CD4-positive, alpha-beta T cell treated with Interferon alpha-2 for 1 hour (primary cell): ENCODE measurements around the gene PLIN5.

Source experiments
- DNase-seq, 2 donors: peaks; one replicate each; pipeline ENCODE4 v3.0.0-alpha.2; 2020 to 2022

PLIN5 gene, protein sequence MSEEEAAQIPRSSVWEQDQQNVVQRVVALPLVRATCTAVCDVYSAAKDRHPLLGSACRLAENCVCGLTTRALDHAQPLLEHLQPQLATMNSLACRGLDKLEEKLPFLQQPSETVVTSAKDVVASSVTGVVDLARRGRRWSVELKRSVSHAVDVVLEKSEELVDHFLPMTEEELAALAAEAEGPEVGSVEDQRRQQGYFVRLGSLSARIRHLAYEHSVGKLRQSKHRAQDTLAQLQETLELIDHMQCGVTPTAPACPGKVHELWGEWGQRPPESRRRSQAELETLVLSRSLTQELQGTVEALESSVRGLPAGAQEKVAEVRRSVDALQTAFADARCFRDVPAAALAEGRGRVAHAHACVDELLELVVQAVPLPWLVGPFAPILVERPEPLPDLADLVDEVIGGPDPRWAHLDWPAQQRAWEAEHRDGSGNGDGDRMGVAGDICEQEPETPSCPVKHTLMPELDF

DNA sequence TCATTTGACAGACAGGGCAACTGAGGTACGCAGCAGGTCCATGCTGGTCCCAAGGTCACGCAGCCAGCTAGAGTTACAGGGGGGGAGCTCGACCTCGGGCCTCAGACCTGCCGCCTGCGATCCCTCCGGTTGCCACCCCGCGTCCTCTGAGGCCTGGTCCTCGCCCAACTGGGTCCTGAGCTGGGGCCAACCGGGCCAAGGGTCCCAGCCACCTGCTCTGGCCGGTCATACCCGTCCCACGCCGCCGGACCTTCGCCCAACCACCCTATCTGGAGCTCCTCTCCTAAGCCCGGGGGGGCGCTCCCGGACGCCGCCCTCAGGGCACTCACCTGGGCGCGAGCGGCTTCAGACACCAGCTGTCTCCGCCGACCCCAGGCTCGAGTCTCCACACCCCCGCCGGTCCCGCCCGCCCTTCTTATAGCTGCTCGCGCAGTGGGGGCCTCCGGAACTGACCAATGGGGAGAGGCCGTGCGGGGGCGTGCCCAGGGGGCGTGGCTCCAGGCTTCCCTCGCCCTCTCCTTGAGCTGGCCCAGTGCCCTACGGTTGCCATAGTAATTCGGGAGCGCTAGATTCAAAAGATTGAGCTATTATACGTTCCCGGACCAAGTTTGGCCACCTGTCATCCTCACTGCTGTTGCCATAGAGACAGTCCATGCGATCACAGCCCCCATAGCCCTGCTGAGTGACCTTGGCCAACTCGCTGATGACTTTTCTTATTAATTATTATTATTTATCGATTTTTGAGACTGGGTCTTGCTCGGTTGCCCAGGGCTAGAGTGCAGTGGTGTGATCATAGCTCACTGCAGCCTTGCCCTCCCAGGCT, at the start of gene PLIN5:
TSS of gene PLIN5 (minus strand) at position 389 of the 823 bp plus-strand sequence. CDS start 1,150 bp downstream, outside the sequence.
- peak; percentile 53 to 61 for DNase-seq

GRCh38 chr19:4583961-4584669, 49.1 kb upstream of the PLIN5 start:
- DNase-seq, result no peak

- DNase-seq, result no peak
Observed at GRCh38 chr19:4582980-4583842, 48.2 kb upstream of the PLIN5 start.

DNA sequence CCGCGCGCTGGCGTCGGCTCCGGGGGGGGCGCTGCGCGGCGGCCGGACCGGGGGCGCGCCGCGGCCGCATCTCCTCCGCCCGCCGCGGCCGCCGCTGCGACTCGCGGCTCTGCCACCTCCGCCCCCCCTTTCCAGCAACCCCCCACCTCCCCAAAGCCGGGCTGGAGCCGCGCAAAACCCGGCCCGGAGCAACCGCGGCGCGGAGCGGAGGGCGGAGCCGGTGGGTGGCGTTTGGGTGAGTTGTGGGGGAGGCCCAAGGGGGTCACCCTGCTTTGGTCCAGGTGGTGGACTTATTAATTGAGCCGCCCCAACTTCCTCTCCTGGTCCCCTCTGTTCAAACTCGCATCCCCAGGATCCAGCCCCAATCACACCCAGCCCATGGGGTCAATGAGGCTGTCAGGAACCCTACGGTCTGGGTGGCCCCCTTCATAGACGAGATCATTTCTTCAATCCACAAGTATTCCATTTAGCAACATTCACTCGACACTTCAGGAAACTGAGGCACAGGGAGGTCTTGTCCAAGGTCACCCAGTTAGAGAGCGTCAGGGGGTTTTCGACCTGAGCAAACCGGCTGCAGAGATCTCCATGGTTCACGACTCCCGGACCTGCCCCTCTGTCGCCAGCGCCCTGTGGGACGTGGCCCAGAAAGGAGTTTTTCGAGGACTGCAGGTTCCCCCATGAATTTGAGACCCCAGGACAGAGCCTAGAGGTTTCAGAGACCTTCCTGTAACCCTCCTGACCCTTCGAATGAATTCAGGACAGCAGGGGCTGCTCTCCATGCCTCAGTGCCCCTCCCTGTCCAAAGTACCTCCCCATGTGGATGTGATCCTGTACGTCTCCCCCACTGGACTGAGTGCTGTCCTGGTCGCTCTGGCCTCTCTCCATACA, 46.9 kb upstream of the PLIN5 start:
- DNase-seq, result no peak

DNA sequence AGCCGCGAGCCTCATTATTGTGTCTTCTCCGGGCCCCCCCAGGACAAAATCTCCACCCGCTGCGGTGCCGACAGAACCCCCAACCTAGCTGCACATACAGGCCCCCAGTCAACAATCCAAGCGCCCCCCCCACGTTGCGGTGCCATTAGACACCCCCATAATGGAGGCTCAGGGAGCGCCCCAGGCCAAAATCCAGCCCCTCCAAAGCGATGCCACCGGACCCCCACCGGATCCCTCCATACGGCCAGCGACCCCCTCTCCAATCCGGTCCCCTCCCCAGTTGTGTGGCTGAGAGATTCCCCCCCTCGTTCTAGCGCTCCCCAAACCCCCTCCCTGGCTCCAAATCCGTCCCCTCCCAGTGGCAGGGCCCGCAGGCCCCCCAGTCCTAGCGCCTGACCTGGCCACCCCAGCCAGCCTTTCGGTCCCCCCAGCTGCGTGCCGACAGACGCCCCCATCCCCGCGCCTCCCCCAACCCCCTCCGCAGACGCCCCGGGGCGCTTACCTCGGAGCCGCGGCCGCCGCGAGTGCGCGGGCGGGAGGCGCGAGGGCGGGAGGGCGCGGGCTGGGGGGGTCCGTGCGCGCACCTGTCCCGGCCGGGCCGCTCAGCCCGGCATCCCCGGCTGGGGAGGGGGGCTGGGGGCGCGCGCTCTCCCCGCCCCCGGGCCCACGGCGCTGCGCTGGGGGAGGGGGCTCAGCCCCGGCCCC, 46.1 kb upstream of the PLIN5 start:
- DNase-seq, result no peak

GRCh38 chr19:4580021-4580901, 45.2 kb upstream of the PLIN5 start:
- DNase-seq, result no peak

DNA sequence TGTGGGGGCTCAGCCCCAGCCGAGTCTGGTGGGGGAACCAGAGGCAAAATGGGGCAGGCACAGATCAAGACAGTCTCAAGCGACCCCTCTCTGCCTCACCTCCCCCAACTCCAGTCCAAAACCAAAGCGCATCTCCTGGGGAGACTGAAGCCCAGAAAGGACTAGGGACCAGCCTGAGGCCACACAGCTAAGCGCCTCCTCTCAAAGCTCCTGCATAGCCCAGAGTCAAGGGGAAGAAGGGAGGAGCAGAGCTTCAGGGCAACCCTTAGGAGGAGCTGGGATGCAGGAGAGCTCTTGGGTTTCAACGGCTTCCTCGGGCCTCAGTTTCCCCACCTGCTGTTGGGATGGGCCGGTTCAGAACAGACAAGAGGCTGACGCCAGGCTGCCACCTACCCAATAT, 44.4 kb upstream of the PLIN5 start:
- DNase-seq, result no peak

DNA sequence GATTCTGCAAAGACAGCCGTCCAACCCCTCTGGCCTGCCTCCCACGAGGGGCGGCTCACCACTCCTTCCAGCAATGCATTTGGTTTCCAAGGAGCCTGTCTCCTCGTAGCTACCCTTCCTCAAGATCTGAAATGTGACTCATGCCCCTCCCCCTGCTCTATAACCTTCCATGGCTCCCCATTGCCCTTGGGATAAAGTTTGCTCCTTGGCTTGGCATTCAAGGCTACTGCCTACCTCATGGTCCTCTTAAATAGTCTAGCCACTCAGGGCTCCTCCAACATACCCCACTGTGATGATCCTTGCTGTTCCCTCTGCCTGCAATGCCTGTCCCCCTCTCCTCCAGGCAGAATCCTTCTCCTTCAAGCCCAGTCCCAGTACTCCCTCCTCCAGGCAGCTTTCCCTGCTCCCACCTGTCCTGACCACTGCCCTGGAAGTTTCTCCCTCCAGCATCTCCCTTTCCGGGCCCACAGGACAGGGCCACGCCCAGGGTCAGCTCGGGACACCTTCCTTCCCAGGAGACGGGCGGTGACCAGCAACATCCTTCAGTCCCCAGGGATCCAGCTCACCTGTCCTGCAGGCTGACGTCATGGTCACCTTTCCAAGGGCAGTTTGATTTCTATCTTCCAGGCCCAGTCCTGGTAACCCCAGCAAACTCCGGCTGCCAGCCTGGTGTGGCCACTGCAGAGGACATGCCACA, 43.7 kb upstream of the PLIN5 start:
- no peak for DNase-seq

- no peak for DNase-seq
Observed at GRCh38 chr19:4577020-4577782, 42.2 kb upstream of the PLIN5 start.

- peak; percentile 57 to 66 for DNase-seq
Observed at GRCh38 chr19:4576016-4576933, 41.3 kb upstream of the PLIN5 start.

DNA sequence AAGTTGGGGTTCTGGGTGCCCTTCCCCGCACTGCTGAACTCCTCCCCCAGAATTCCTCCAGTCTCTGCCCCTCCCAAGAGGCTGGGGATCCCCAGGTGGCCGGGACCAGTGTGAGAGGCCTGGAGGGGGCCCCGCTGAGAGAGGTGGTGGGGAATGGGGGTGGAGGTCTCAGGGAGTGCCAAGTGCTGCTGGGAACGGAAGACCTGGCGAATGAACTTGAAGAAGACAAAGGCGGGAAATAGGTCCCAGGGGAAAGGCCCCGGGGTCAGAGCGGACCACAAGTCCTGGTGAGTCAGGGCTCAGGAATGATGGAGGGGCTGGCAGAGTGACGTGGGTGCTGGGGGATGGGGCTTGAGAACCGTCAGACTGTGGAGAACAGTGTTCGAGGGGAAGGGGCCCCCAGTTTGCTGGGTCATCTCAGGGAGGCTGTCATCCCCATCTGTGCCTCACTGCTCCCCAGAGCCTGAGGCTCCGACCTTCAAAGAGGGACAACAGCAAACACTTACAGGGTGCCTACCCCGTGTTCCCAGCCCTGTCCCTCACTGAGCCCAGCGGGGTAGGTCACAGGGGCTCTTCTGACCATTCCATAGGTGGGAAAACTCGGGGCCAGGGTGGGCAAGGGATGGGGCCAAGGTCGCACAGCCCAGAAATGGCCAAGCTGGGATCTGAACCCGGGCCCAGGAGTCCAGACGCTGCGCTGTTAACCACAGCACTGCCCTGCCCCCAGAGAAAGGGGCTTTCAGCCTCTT, 40.4 kb upstream of the PLIN5 start:
- DNase-seq, result no peak

- no peak for DNase-seq
Observed at GRCh38 chr19:4573682-4574081, 38.7 kb upstream of the PLIN5 start.

GRCh38 chr19:4571305-4571917, 36.4 kb upstream of the PLIN5 start:
- DNase-seq, result no peak

GRCh38 chr19:4570916-4571304, 35.9 kb upstream of the PLIN5 start:
- DNase-seq, result no peak

GRCh38 chr19:4570402-4570801, 35.4 kb upstream of the PLIN5 start:
- DNase-seq, result no peak

GRCh38 chr19:4568886-4569285, 33.9 kb upstream of the PLIN5 start:
- peak in 1 of 2 donors; percentile 18 for DNase-seq
